Fibroblast of lung (primary cell): ENCODE measurements around the gene IARS1. TPM values are rescaled to one million over a fixed set of nuclear protein-coding genes. Genes with fewer than 3 reads are reported as not detected.

Experiments
- DNase-seq, 2 donors: peaks; one replicate each; pipeline versions ENCODE4 v3.0.0 to v3.0.0-alpha.2; 2010; ENCODE audit warnings: low read depth in 2 of 2
- H2AFZ ChIP-seq: 2 replicates; pipeline ENCODE4 v1.5.1; 2012; ENCODE audit warnings: low read length, control low read depth, inconsistent platforms
- H3K27ac ChIP-seq: 2 replicates; pipeline ENCODE4 v1.5.1; 2011; ENCODE audit warnings: low read length, control low read depth; ENCODE audit not compliant: insufficient read depth
- H3K27me3 ChIP-seq: 2 replicates; pipeline ENCODE4 v1.5.1; 2011; ENCODE audit warnings: mild to moderate bottlenecking, low read length; ENCODE audit not compliant: control insufficient read depth, insufficient read depth
- H3K36me3 ChIP-seq: 2 replicates; pipeline ENCODE4 v1.5.1; 2011; ENCODE audit warnings: low read length; ENCODE audit not compliant: control insufficient read depth, insufficient read depth
- H3K4me1 ChIP-seq: 2 replicates; pipeline ENCODE4 v1.5.1; 2011; ENCODE audit warnings: low read length; ENCODE audit not compliant: control insufficient read depth, insufficient read depth; ENCODE audit errors: extremely low read depth
- H3K4me2 ChIP-seq: 2 replicates; pipeline ENCODE4 v1.5.1; 2011; ENCODE audit warnings: low read length, control low read depth; ENCODE audit not compliant: insufficient read depth; ENCODE audit errors: extremely low read depth
- H3K4me3 ChIP-seq, 4 experiments: fragments of 200-600 bp in 1 of 4; sonication (generic) in 1 of 4; replicated peaks in 1 of 4; 2 replicates each; pipeline ENCODE4 v1.5.1; 2011 to 2016; ENCODE audit warnings: low read length in 4 of 4, low read depth in 3 of 4, mild to moderate bottlenecking in 3 of 4, control low read depth in 2 of 4, inconsistent platforms in 1 of 4, mixed read lengths in 1 of 4; ENCODE audit not compliant: insufficient read depth in 1 of 4; ENCODE audit errors: control extremely low read depth in 1 of 4
- H3K79me2 ChIP-seq: 2 replicates; pipeline ENCODE4 v1.5.1; 2012; ENCODE audit warnings: mild to moderate bottlenecking, low read length, inconsistent platforms; ENCODE audit not compliant: control insufficient read depth, insufficient read depth
- H3K9ac ChIP-seq: 2 replicates; pipeline ENCODE4 v1.5.1; 2011; ENCODE audit warnings: mild to moderate bottlenecking, low read length, control low read depth; ENCODE audit not compliant: insufficient read depth
- H3K9me3 ChIP-seq: 2 replicates; pipeline ENCODE4 v1.5.1; 2012; ENCODE audit warnings: low read depth, low read length; ENCODE audit not compliant: control insufficient read depth, insufficient read depth
- H4K20me1 ChIP-seq: 2 replicates; pipeline ENCODE4 v1.5.1; 2011; ENCODE audit warnings: low read length; ENCODE audit not compliant: control insufficient read depth, insufficient read depth; ENCODE audit errors: extremely low read depth
- CTCF ChIP-seq, 2 donors: IDR thresholded peaks in 1 of 2; conservative IDR thresholded peaks in 1 of 2; 1 replicate in 1 of 2; 2 replicates in 1 of 2; pipeline ENCODE4 v1.5.1; 2011 to 2012; ENCODE audit warnings: low read length in 2 of 2, control low read depth in 1 of 2, inconsistent platforms in 1 of 2, low read depth in 1 of 2, mild to moderate bottlenecking in 1 of 2
- EZH2 ChIP-seq: IDR thresholded peaks from 2 replicates; pipeline ENCODE4 v1.5.1; 2012; ENCODE audit warnings: low read length, control low read depth, mild to moderate bottlenecking; ENCODE audit errors: missing control alignments
- polyA plus RNA-seq, 2 donors: library from polyadenylated mRNA; depleted of rRNA in 1 of 2; stranded (reverse) in 1 of 2; unstranded in 1 of 2; fragments of >200 nt; gene quantifications; 2 replicates each; pipeline ENCODE4 v1.2.1, GENCODE V29; 2011 to 2012; ENCODE audit warnings: missing spikeins in 1 of 2
- total RNA-seq: library from RNA; depleted of rRNA; stranded (reverse); fragments of >200 nt; gene quantifications from 2 replicates; pipeline ENCODE4 v1.2.1, GENCODE V29; 2014

Gene IARS1
- total and polyA plus RNA-seq, 2 donors (not counting 1 experiment from before 2014, with no cell fraction given), result 88.4 to 595 TPM

GRCh38 chr9:92289708-92290390, 3.6 kb downstream of the IARS1 start:
- no peak overlapping the region for H3K27ac ChIP-seq
- no peak overlapping the region for H2AFZ ChIP-seq
- peaks cover 57% of the 10 kb centered on the region for H3K79me2 ChIP-seq
- H3K4me3 ChIP-seq, result no peak overlapping the region
- no peaks in the 10 kb centered on the region for H4K20me1 ChIP-seq
- no peak for TF ChIP-seq EZH2
- TF ChIP-seq CTCF (conservative IDR thresholded peaks at IDR 0.05 in 1 of 2, IDR thresholded peaks at IDR 0.05 in 1 of 2; ENCODE audit: low read depth in 1 of 2, low read length in 2 of 2), result no peak
- H3K9me3 ChIP-seq, result no peaks in the 10 kb centered on the region
- H3K36me3 ChIP-seq, result peaks cover 5% of the 10 kb centered on the region
- no peak overlapping the region for H3K4me2 ChIP-seq
- no peak overlapping the region for H3K9ac ChIP-seq
- DNase-seq, result peak; percentile 34 to 59
- H3K27me3 ChIP-seq, result no peaks in the 10 kb centered on the region
- H3K4me1 ChIP-seq, result peaks cover 2% of the 10 kb centered on the region

- Histone ChIP-seq H3K36me3 (peaks cover 13% of the 10 kb centered on the region), H3K4me3 (no peak overlapping the region), H3K79me2 (peaks cover 6% of the 10 kb centered on the region), H3K4me1 (peaks cover 4% of the 10 kb centered on the region), H3K9me3 (no peaks in the 10 kb centered on the region), H4K20me1 (no peaks in the 10 kb centered on the region), H3K9ac (no peak overlapping the region), H3K4me2 (no peak overlapping the region), H2AFZ (no peak overlapping the region), H3K27me3 (no peaks in the 10 kb centered on the region), H3K27ac (no peak overlapping the region)
- no peak for TF ChIP-seq EZH2
- TF ChIP-seq CTCF (conservative IDR thresholded peaks at IDR 0.05 in 1 of 2, IDR thresholded peaks at IDR 0.05 in 1 of 2; ENCODE audit: low read depth in 1 of 2, low read length in 2 of 2), result no peak
- DNase-seq, result no peak
Measured at GRCh38 chr9:92279302-92279701, 14.2 kb downstream of the IARS1 start.

GRCh38 chr9:92278110-92278509, 15.4 kb downstream of the IARS1 start:
- no peak for TF ChIP-seq CTCF (conservative IDR thresholded peaks at IDR 0.05 in 1 of 2, IDR thresholded peaks at IDR 0.05 in 1 of 2; ENCODE audit: low read depth in 1 of 2, low read length in 2 of 2)
- no peak for TF ChIP-seq EZH2
- Histone ChIP-seq H3K36me3 (peaks cover 16% of the 10 kb centered on the region), H3K27ac (no peak overlapping the region), H3K4me3 (no peak overlapping the region), H4K20me1 (no peaks in the 10 kb centered on the region), H3K9ac (no peak overlapping the region), H3K79me2 (peaks cover 2% of the 10 kb centered on the region), H3K27me3 (no peaks in the 10 kb centered on the region), H2AFZ (no peak overlapping the region), H3K9me3 (no peaks in the 10 kb centered on the region), H3K4me2 (no peak overlapping the region), H3K4me1 (peaks cover 4% of the 10 kb centered on the region)
- peak in 1 of 2 donors; percentile 65 for DNase-seq
